Activated CD4-positive, alpha-beta T cell treated with anti-CD3 and anti-CD28 coated beads, Interleukin-2, amount 50 U/mL, for 4 hours (primary cell): ENCODE measurements around the gene AQP1.

Source experiments
- DNase-seq, 2 experiments: peaks; one replicate each; pipeline ENCODE4 v3.0.0-alpha.2; 2020

Gene AQP1

DNA sequence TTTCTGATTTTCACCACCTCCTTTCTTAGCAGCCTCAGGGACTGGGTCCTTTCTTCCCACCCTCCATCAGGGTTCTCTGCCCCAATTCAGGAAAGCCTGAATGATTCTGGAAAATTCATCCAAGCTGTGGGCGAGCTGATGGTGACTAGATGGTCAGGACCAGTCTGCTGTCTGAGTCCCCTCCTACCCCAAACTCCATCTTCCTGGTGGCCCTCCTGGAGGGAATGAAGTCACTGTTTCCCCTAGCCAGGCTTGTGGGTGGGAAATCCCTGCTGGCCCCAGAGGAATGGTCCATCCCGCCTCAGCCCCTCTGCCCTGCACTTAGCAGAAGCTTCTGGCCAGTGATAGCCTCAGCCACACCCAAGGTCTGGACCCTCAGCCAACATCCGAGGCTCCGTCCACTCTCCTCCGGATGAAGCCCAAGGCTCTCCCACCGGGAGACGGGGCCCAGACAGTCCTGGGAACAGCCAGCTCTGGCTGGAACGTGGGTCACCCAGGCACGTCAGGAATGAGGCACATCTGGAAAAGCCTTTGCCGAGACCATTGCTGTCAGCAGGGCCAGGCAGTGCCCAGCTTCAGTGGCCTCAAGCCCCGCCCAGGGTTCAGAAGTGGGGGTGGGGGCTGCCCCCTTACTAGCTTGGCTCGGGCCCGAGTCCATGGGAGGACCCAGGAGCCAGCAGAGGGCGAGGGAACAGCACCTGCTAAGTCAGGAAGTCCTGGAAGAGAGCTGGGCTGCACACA is 4.0 kb upstream of the AQP1 start:
- DNase-seq: no peak

DNA sequence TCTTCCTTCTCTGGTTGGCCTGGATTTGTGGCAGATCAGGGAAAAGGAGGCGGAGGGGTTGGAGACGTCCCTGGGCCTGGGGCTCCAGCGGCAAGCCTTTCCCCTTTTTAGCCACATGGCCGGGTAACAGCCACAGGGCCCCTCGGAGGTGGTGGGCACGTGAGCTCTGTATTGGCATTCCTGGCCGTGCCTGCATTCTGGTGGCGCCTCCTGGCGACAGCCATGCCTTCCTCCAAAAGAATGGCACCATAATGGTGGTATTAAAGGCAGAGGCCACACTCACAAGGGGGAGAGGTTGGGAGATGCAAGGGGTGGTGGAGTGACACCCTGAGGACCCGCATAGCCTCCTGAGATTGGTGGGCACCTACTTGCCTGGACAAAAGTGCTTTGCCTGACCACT is 3.0 kb upstream of the AQP1 start:
- no peak for DNase-seq

DNA sequence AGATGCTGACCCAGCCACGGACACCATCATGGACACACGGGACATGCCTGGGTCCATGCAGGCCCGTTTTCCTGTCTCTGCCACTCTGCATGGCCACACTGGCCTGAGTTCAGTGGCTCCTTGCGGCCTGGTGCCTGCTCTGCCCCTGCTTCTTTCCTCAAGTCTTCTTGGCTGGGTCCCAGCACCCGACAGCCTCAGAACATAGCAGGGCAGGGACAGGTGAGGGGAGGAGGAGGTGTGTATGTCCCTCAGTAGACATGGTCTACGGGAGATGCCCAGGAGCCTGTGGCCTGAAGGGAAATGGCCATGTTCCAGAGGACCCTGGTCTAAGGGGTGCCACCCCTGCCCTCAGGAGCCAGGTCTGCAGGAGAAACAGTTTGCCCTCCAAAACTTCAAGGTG is 2.2 kb upstream of the AQP1 start:
- no peak for DNase-seq

DNA sequence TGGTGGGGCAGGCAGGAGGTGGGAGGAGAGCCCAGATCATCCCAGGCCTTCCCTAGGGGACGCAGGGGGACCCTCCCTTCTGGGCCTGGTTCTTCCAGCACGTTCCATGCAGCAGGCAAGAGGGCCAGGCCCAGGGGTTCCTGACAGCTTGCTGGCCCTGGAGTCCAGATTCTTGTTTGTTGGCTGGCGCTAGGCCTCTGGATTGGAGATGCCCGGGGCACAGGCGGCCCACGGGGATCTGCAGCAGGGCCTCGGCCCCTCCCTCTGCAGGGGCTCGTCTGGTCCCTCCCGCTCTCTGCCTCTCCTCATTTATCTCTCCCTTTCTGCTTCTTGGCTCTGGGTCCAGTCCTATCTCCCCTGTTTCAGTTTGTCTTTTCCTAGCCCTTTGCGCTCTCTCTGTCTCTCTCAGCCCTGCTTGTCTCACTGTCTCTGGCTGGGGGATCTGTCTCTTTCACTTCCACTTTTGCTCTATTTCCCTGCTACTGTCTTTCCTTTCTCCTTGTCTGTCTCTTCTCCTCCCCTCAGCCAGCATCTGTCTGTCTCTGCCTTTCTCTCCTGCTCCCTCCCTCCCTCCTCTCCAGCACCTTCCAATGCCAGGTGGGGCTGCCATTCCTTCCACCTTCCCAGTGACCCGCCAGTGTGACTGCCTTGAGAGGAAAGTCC is 1.1 kb upstream of the AQP1 start:
- DNase-seq: no peak

DNA sequence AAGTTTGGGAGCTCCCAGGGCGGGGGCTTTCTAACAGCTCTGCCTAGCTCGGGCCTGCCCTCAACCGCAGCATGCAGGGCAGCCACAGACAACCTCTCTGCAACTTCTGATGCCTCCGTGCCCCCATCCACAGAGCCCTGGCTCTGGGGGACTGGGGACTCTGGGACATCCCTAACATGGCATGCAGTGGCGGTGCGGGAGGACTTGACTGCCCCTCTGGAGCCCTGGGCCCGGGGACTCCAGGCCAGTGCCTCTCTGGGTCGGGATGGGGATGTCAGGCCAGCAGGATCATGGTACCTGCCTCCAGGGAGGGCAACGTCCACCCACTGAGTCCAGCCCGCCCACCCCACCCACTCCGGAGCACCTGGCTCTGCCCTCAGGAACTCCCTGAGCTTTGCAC is 520 bp upstream of the AQP1 start:
- no peak for DNase-seq

DNA sequence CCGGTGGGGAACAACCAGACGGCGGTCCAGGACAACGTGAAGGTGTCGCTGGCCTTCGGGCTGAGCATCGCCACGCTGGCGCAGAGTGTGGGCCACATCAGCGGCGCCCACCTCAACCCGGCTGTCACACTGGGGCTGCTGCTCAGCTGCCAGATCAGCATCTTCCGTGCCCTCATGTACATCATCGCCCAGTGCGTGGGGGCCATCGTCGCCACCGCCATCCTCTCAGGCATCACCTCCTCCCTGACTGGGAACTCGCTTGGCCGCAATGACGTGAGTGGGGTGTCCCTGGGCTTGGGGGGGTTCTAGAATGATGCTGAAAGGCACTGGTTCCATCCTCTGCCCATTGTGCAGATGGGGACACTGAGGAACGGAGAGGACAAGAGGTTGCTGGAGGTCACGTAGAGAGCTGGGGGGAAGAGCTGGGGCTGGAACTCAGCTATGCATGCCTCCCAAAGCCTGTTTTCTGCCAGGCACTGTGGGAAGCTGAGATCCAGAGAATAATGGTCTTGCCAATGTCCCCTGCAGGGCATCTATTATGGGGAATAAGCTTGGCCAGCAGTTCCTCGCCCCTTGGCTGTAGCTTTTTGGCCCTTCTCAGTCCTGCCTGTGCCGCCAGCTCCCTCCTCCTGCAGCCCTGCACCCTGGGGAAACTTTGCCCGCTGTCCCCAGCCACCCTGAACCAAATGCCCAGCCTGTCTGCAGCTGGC is 523 bp downstream of the AQP1 start:
- no peak for DNase-seq

DNA sequence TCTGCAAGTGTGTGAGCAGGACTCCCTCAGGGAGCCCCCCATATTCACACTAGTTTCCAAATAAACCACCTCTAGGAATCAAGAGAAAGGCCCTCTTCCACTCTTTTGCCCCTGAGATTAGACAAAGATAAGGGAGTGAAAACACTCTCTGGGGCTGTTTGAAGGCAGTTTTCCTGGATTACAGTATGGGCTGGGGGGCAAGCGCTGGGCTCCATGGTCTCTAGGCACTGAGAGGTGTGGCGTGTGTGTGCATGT is 1.0 kb downstream of the AQP1 start:
- no peak for DNase-seq

DNA sequence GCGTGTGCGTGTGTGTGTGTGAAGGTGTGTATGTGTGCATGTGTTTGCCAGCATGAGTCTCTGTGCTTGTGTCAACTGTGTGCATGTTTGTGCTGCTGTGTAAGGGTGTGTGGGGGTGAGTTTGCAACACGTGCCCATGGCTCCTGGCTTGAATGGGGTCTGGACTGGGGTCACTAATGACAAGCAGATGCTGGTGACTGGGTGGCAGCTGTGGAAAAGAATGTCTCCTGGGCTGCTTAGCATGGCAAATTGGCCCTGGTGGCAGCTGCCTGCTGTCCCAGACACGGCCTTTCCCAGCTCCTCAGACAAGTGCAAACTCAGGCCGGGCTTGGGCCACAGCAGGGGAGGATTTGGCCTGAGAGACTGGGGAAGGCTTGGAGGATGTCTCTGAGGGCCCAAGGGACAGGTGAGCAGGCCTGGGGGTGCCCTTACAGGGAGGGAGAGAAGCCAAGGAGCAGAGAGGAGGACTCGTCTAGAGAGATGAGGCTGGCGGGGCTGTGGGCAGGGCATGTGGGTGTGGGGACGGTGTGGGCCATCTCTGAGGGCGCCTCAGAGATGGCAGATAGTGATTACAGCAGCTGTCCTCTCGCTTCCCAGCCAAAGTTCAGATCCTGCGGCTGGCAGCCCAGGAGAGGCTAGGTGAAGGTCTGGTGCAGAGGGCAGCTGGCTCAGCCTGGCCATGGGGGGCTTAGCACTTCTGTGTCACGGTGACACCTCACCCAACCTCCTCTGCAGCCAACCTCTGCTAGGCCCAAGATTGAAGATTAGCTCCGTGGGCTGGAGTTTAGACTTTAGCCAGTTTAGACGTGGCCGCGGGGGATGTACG is 1.5 kb downstream of the AQP1 start:
- DNase-seq: no peak

DNA sequence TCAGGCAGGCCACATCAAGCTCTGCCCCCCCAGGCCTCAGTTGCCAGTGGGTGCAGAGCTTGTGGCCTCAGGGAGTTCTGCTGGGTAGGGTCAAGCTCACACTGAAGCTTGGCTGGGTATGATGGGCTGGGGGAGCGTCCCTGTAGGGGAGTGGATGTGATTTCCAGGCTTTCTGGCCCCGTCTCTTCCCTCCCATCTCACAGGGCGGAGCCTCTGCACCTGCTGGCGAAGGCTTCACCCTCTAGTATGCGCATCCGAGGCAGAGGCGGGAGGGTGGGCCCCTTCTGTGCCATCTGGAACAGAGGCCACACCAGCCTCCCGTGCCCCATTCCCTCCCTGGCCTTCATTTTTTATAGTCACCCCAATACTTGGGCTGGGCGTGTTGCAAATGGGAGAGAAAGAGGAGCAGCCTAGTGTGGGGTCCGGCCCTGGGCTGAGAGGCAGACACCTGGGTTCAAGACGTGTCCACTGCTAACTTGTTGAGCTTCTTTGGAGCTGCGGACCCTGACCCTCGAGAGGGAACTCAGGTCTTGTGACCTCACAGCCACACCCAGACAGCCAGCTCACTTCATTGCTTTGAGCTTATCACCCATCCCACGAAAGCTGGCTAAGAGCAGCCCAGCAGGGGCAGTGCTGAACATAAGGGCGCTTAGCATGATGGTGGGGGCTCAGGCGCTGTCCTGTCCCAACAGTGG is 2.3 kb downstream of the AQP1 start:
- no peak for DNase-seq

DNA sequence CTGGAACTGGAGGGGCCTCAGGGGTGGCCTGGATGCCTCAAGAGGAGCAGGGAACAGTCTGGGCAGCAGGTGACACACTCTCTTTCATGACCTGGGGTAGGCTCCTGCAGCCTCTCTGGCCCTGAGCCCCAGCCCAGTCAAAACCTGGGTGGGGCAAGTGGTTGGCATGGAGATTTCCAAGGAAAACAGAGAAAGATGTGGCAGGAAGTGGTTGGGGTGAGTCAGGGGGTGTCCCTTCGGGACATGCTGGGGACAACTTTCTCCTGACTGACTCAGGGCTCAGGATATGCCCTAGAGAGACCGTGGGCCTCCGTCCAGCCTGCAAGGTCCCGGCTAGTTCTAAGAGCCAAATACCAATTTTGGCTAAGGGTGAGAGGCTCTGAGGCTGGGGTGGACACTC is 2.9 kb downstream of the AQP1 start:
- DNase-seq: no peak

DNA sequence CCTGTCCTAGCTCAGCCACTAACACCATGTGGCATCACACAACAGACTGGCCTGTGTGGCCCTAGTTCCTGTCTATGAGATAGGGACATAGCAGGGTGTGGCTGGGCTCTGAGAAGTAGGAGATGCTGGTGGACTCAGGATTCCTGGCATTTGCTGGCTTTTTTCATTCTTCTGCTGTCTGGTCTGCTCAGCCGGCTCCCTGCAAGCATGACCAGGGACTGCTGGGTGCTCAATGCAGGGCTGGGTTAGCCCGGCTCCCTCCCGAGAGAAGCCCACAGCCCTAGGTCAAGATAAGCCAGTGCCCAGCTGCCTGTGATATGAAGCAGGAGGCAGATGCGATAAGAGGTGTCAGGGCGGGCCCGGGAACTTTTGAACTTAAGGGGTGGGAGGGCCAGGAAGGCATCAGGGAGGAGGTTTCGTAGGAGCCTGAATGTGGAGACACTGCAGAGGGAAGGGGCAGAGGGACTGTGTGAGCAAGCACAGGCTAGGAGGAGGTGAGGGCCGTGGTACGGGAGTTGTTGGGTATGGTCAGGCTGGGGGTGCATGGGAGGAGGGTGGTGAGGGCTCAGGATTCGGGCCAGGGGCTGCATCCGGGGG is 3.5 kb downstream of the AQP1 start:
- DNase-seq: no peak

DNA sequence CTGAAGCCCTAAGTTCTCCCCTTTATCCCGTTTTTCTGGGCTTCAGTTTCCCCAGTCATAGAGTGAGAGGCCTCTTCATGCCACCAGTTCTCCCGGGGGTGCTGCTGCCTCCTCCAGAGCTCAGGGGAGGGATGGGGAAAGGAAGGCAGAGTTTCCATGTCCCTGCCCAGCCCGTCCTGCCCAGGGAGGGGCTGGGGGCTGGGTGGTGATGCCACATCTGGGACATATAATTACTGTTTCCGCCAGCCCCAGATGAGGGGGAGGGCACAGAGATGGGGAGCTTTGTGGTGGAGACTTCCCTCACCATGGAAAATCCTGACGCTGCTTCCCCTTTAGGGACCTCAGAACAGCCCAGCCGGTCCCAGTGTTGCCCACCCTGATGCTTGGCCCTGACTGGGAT is 4.1 kb downstream of the AQP1 start:
- no peak for DNase-seq

DNA sequence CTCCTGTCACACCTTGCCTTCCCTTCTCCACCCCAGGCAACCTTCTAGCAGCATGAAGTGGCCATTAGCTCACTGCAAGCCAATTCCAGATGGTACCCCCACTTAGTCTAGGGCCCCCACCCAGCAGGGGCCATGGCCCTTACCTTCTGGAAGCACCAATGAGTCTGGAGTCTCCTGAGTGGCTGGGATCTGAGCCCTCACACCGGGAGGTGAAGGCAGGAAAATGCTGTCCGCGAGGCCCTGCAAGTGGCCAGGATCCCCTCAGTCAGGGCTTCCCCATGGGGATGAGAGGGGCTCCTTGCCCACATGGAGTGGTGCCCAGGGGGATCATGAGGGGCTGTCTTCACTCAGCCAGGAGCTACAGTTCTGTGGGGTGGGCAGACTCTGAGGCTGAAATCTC is 4.6 kb downstream of the AQP1 start:
- DNase-seq: no peak

DNA sequence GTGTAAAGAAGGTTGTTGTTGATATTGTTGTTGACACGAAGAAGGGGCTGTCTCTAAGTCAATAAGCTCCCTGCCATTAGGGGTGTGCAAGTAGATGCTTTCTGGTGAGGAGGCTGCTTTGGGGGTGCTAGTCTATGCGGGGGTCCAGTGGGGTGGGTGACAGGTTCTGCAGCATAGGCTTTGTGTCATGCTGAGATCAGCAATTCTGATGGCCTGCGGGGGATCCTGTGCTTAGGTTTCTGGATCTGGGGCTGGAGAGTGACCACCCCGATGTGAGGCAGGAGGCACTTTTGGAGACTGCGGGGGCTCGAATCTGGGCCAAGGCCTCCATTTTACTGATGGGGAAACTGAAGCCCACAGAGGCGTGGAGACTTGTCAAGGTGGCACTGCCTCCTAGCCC is 5.1 kb downstream of the AQP1 start:
- no peak for DNase-seq

DNA sequence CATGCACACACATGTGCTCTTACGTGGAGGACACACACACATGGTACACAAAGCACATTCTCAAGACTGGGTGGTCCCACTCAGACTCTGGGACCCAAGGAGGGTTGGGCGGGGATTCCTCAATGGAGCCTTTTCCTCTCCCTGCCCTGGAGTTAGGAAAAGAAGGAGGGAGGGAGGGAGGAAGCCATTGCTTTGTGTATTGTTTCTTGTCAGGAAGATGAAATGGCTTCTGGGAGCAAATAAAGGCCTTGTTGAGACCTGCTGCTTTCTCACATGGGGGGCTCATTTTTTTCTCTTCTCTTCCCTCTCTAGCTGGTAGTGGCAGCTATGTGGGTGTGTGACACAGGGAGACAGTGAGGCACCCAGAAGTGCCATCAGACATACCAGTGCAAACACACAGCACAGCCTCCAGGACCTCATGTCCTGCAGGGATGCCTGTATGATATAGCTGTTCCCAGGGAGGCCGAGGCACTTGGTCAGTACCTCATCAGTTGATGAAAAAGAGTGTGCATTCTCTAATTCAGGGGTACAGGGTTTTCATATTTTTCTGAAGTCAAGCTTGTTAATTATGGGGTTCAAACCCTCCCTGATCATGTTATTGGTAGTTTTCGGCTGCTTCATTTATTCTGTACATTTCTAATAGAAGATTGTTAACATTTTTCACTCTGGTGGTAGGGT is 5.7 kb downstream of the AQP1 start:
- no peak for DNase-seq

DNA sequence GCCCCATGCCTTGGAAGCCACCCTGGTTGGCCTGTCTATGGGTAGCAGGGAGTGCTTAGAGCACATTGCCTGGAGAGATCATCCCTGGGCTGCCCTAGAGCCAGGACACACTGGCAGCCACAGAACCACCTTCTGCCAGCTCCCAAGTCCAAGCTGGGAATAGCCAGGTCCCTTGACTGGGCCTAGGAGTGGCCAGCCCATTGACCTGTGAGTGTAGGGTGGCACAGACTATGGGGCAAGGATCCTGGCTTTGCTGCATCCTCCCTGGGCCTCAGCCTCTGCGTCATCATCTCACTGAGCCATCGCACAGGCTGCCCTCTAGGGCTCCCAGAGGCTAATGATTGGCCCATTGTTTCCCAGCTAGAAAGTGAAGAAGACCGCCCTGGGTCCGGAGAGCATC is 7.0 kb downstream of the AQP1 start:
- no peak for DNase-seq

DNA sequence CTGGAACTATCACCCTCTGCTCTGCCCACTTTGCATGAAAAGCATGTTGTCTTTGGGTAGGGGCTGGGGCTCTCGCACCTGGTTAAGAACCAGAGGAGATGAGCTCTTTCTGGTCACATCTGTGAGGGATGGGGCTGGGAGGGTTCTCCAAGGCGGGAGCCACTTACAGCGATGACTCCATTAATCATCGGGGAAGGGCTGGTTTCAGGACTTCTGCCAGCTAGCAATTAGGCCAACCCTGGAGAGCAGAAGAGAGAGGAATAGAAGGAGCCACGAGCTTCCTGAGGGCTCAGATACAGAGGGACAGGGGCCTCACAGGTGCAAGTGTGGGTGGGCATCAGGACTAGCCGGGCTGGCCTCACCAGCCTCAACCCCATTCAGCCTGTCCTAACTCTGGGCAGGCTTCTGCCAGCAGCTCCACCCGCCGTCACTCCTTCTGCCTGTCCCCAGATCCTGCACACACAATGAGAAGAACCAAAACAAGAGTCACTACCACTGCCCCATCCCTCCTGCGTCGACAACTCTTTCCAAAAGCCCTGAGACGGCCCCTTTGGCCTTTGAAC is 8.4 kb downstream of the AQP1 start:
- no peak for DNase-seq

DNA sequence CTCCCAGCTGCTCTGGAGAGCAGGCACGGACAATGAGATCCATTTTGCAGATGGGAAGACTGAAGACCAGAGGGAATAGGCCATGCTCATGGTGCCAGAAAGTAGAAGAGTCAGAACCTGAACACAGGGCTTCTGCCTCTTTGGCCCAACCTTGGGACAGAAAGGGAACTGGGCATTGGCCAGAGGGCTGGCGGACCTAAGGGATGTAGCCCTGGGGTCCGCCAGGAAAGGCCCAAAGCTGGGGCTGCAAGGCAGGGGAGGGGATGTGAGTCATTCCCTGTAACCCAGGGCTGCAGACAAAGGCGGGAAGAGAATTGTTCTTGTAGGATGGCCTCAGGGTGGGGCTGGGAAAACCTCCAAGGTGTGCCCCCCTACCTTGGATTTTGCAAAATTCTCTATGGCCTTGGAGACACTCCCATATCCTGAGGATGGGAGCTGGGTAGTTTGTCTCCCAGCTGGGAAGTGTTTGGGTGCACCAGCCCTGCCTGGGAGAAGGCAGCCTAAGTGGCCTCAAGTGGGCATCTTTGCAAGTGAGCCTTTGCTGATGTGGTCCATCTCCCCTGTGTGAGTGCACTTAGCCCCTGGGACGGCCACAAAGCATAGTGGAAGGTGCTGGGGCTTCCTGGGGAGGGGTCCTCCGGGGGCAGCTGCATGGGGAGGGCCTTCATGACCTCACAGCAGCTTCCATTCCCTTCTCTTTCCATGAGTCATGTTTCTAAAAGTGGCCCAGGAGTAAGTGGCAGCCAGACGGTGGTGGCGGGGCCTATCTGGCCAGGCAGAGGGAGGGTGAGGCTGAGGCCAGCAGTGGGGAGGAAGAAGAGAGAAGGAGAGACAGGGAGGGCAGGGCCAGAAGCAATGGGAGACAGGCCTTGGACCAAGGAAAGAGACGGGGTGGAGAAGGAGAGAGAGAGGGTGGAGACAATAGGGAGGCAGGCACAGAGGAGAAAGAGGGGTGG is 9.2 kb downstream of the AQP1 start:
- DNase-seq: no peak

DNA sequence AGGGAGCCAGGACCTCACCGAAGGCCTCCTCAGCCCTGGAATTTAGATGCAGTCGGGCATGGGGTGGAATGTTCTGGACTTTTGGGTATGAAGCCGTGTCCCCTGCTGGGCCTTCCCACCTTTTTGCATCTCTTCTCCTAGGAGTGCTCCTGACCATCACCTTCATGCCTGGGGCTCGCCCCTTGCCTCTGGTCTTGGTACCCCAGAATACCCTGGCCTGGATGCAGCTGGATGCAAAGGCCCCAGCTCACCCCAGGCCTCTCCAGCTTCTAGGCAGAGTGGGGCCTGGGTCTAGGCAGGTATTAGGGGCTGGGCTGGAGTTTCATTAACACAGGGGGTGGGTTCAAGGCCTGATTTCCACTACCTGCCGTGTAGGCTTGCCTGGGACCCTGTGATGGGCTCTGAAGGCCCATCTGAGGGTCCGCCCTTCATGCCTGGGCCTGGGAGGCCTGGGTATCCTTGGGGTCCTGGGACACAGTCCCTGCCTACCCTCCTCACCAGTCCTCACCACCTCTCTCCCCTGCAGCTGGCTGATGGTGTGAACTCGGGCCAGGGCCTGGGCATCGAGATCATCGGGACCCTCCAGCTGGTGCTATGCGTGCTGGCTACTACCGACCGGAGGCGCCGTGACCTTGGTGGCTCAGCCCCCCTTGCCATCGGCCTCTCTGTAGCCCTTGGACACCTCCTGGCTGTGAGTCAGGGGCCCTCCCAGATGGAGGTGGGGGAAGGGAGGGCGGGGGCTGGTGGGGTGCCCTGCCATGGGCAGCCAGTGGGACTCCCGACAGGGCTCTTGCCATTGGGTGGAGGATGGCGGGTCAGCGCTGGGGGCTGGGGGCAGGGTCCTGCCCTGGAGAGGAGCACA is 10.1 kb downstream of the AQP1 start:
- DNase-seq: no peak

DNA sequence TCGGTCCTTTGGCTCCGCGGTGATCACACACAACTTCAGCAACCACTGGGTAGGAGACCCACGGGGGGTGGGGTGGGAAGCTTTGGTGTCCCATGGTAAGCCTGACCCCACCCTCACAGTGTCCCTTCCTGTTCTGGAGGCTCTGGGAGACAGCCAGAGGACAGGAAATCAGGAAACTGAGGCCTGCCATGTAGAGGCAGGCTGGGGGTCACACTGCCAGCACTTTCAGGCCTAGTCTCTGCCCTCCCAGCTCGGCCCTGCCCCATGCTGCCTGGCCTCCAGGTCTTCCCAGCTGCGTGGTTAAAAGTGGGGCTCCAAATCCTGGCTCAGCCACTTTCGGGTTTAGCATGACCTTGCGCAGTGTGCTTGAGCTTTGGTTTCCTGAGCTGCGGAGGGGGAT is 10.9 kb downstream of the AQP1 start:
- no peak for DNase-seq
